Natural killer cell (primary cell): Measurements from ENCODE around the gene AQP3. TPM values are rescaled to one million over a fixed set of nuclear protein-coding genes. Genes with fewer than 3 reads are reported as not detected.
A peak's percentile ranks its signal among the peaks of the same experiment; 100 is the strongest.

Experiments
- ATAC-seq, 3 donors: fragments of 150-1000 bp in 2 of 3; fragments of 200-7000 bp in 1 of 3; cut with Tn5 transposase; 1 replicate in 1 of 3; 2 replicates in 2 of 3; pipeline ENCODE4 v1.10.0; 2021; ENCODE audit warnings: mild to moderate bottlenecking in 2 of 3, moderate library complexity in 2 of 3
- DNase-seq, 2 donors: peaks; one replicate each; pipeline versions ENCODE4 v3.0.0 to v3.0.0-alpha.2; 2013 to 2021; ENCODE audit warnings: mixed read lengths in 1 of 2
- H3K27ac ChIP-seq: one replicate; pipeline ENCODE4 v1.5.1; 2013; ENCODE audit warnings: mild to moderate bottlenecking, low read length
- H3K27me3 ChIP-seq: one replicate; pipeline ENCODE4 v1.6.1; 2013; ENCODE audit warnings: low read length; ENCODE audit not compliant: control insufficient read depth, insufficient read depth
- H3K36me3 ChIP-seq: one replicate; pipeline ENCODE4 v1.6.1; 2013; ENCODE audit warnings: low read length; ENCODE audit not compliant: control insufficient read depth, insufficient read depth
- H3K4me1 ChIP-seq: one replicate; pipeline ENCODE4 v1.6.1; 2013; ENCODE audit warnings: low read length; ENCODE audit not compliant: control insufficient read depth, insufficient read depth
- H3K4me3 ChIP-seq: one replicate; pipeline ENCODE4 v1.5.1; 2013; ENCODE audit warnings: low read length
- H3K9me3 ChIP-seq: one replicate; pipeline ENCODE4 v1.6.1; 2013; ENCODE audit warnings: low read length; ENCODE audit not compliant: control insufficient read depth, insufficient read depth
- H3K27ac Mint-ChIP-seq, 2 donors: one replicate each; pipeline ENCODE4 v1.8.0; 2022; ENCODE audit warnings: mild to moderate bottlenecking in 2 of 2, mixed read lengths in 2 of 2, moderate library complexity in 1 of 2
- H3K27me3 Mint-ChIP-seq, 2 donors: one replicate each; pipeline ENCODE4 v1.8.0; 2022; ENCODE audit warnings: low read depth in 2 of 2, mixed read lengths in 2 of 2
- H3K36me3 Mint-ChIP-seq: one replicate; pipeline ENCODE4 v1.8.0; 2022; ENCODE audit warnings: mixed read lengths
- H3K4me1 Mint-ChIP-seq, 2 donors: one replicate each; pipeline ENCODE4 v1.8.0; 2022; ENCODE audit warnings: mixed read lengths in 2 of 2
- H3K4me3 Mint-ChIP-seq: one replicate; pipeline ENCODE4 v1.8.0; 2022; ENCODE audit warnings: mild to moderate bottlenecking, moderate library complexity, mixed read lengths
- H3K9me3 Mint-ChIP-seq, 2 donors: one replicate each; pipeline ENCODE4 v1.8.0; 2022; ENCODE audit warnings: mixed read lengths in 2 of 2
- CTCF ChIP-seq: fragments of 200-600 bp; IDR thresholded peaks from one replicate; pipeline ENCODE4 v1.8.0; 2022; ENCODE audit warnings: antibody characterized with exemption
- WGBS: methylation state at CpG from one replicate; pipeline ENCODE4 v1.1.7; 2013; ENCODE audit warnings: missing lambda C conversion rate; ENCODE audit not compliant: insufficient coverage; 5-methylcytosine and 5-hydroxymethylcytosine counted together
- intact Hi-C: fragments of 100-400 bp; cut with micrococcal nuclease; formaldehyde crosslinking; loops from one replicate; pipeline ENCODE4 v1.14.2; 2022
- total RNA-seq, 4 donors: library from RNA; stranded (reverse); fragments of 120-200 nt in 1 of 4; gene quantifications; one replicate each; pipeline versions ENCODE4 v1.2.3 to v1.2.4, GENCODE V29; 2013 to 2022

Gene AQP3
- total RNA-seq, 3 donors from 2014 or later (not counting 1 experiment from before 2014, with no cell fraction given) = 3.9 to 12.7 (median 6.1) TPM

- Histone ChIP-seq H3K27me3 (no peaks in the 10 kb centered on the region), H3K9me3 (no peaks in the 10 kb centered on the region), H3K27ac (no peak overlapping the region), H3K36me3 (peaks cover 50% of the 10 kb centered on the region), H3K4me1 (peaks cover 15% of the 10 kb centered on the region), H3K4me3 (no peak overlapping the region)
- Mint-ChIP-seq H3K4me3 (no peak overlapping the region), H3K9me3 (no peaks in the 10 kb centered on the region), H3K4me1 (peaks cover 21 to 24% of the 10 kb centered on the region in 2 donors), H3K27me3 (no peaks in the 10 kb centered on the region), H3K27ac (no peak overlapping the region), H3K36me3 (peaks cover 8% of the 10 kb centered on the region)
- no peak for TF ChIP-seq CTCF
- ATAC-seq (no peak), DNase-seq (no peak)
- 87% methylated on average over 2 of the region's 2 CpGs for whole genome bisulfite sequencing
- intact Hi-C loops = loop anchor here (10.0 kb wide), 1 partner anchor 207 kb away; the partner anchor contains the start of genes BAG1 and CHMP5
Measured at GRCh38 chr9:33471361-33471760, 24.0 kb upstream of the AQP3 start.

- Histone ChIP-seq H3K4me3 (no peak overlapping the region), H3K36me3 (peaks cover 65% of the 10 kb centered on the region), H3K9me3 (no peaks in the 10 kb centered on the region), H3K27ac (no peak overlapping the region), H3K4me1 (peaks cover 15% of the 10 kb centered on the region), H3K27me3 (no peaks in the 10 kb centered on the region)
- WGBS = 93% methylated on average over 6 of the region's 6 CpGs
- peaks cover 8% of the 10 kb centered on the region for H3K36me3 Mint-ChIP-seq
- ATAC-seq = no peak
- H3K4me1 Mint-ChIP-seq = peaks cover 21 to 24% of the 10 kb centered on the region in 2 donors
- H3K9me3 Mint-ChIP-seq = no peaks in the 10 kb centered on the region
- no peaks in the 10 kb centered on the region for H3K27me3 Mint-ChIP-seq
- H3K27ac Mint-ChIP-seq = no peak overlapping the region
- peak in 1 of 2 donors; percentile 13 for DNase-seq
- intact Hi-C loops = loop anchor here (10.0 kb wide), 2 partner anchors 65 to 205 kb away; partner anchors contain the start of genes AQP7, BAG1 and CHMP5
- TF ChIP-seq CTCF = no peak
- no peak overlapping the region for H3K4me3 Mint-ChIP-seq
Measured at GRCh38 chr9:33469891-33470290, 22.5 kb upstream of the AQP3 start.

- no peak overlapping the region for H3K4me3 ChIP-seq
- peaks cover 11% of the 10 kb centered on the region for H3K4me1 ChIP-seq
- ATAC-seq (no peak), DNase-seq (no peak)
- no peak overlapping the region for H3K4me3 Mint-ChIP-seq
- peaks cover 8% of the 10 kb centered on the region for H3K36me3 Mint-ChIP-seq
- H3K27ac ChIP-seq = no peak overlapping the region
- H3K9me3 ChIP-seq = no peaks in the 10 kb centered on the region
- peaks cover 74% of the 10 kb centered on the region for H3K36me3 ChIP-seq
- TF ChIP-seq CTCF = no peak
- H3K27me3 Mint-ChIP-seq = no peaks in the 10 kb centered on the region
- 97% methylated on average over 19 of the region's 21 CpGs for WGBS
- H3K27ac Mint-ChIP-seq = no peak overlapping the region
- intact Hi-C loops = loop anchor here (10.0 kb wide), 1 partner anchor 64 kb away; the partner anchor contains the start of gene AQP7
- no peaks in the 10 kb centered on the region for H3K27me3 ChIP-seq
- no peaks in the 10 kb centered on the region for H3K9me3 Mint-ChIP-seq
- H3K4me1 Mint-ChIP-seq = peaks cover 20 to 22% of the 10 kb centered on the region in 2 donors
Measured at GRCh38 chr9:33468797-33469621, 21.6 kb upstream of the AQP3 start.
